ENCODE measurements around the gene SPEF1.
A peak's percentile ranks its signal among the peaks of the same experiment; 100 is the strongest.
"Not testable (repeated sequence)": the region's sequence is repeated elsewhere in the genome, so short reads cannot be mapped to it uniquely, and the experiment has no call there.

Gene SPEF1

DNA sequence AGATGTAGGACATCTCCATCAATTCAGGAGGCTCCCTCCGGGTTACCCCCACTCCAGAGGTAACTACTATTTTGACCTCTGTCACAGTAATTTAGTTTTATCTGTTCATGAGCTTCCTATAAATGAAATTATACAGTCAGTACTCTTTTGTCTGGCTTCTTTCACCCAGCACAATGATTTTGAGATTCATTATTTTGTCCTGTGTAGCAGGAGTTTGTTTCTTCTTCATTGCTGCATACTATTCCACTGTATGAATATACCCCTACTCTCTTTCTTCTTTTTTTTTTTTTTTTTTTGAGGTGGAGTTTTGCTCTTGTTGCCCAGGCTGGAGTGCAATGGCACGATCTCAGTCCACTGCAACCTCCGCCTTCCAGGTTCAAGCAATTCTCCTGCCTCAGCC is 27.3 kb upstream of the SPEF1 start:
- DNase-seq (ENCODE audit: low spot score): no peak

DNA sequence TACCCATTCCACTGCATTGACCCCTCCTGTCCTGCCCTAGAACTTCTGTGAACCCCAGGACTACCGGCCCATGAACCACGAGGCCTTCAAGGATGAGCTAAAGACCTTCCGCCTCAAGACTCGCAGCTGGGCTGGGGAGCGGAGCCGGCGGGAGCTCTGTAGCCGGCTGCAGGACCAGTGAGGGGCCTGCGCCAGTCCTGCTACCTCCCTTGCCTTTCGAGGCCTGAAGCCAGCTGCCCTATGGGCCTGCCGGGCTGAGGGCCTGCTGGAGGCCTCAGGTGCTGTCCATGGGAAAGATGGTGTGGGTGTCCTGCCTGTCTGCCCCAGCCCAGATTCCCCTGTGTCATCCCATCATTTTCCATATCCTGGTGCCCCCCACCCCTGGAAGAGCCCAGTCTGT is 23.5 kb upstream of the SPEF1 start:
- DNase-seq (ENCODE audit: low spot score): no peak

DNA sequence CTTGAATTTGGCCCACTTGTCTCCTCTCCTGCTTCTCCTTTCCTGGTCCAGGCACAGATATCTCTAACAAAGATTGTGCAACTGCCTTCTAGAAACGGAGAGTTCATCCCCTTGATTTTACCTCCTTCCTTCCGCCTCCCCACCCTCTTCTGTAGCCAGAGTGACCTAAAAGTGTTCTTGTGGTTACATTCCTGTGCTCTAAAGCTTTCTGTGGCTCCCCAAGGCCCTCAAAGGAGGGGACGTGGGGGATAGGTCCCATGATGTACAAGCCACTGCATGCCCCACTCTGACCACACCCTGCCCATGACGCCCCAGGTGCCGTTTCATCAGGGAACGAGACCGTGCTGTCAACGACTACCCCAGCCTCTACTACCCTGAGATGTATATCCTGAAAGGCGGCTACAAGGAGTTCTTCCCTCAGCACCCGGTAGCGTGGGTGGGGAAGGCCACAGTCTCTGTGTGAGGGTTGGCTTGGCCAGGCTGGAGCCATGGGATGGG is 23.1 kb upstream of the SPEF1 start:
- no peak for DNase-seq (ENCODE audit: low spot score)

DNA sequence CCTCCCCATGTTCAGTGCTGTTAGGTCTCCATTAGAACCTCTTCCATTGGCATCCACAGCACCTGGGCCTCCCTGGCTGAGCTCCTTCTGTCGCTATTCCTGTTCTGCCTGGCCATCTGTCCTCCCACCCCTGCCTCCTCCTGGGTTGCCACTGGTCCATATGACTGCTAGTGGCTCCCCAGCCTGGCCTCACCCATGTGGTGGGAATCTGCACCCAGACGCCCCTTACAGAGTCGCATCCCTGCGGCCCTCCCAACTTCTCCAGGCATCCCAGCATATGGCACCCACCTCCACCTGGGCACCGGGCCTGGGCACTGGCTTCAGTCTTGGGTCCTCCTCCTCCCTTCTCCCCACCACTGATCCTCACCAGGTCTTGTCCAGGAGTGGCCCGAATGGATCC is 22.6 kb upstream of the SPEF1 start:
- no peak for DNase-seq (ENCODE audit: low spot score)

DNA sequence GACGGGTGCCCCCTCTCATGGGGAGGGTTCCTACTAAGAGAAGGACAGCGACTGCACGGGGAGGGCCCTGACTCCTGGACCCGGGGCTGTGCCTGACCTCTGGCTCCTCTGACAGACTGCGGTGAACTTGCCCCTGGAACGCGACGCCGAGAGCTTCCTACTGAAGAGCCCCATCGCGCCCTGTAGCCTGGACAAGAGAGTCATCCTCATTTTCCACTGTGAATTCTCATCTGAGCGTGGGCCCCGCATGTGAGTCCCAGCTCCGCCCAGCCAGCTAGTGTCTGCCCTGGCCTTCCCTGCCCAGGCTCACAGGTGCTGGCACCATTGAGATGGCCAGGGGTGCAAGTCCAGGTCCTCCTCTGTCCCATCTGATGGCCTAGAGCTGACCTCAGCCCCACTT is 22.0 kb upstream of the SPEF1 start:
- no peak for DNase-seq (ENCODE audit: low spot score)

DNA sequence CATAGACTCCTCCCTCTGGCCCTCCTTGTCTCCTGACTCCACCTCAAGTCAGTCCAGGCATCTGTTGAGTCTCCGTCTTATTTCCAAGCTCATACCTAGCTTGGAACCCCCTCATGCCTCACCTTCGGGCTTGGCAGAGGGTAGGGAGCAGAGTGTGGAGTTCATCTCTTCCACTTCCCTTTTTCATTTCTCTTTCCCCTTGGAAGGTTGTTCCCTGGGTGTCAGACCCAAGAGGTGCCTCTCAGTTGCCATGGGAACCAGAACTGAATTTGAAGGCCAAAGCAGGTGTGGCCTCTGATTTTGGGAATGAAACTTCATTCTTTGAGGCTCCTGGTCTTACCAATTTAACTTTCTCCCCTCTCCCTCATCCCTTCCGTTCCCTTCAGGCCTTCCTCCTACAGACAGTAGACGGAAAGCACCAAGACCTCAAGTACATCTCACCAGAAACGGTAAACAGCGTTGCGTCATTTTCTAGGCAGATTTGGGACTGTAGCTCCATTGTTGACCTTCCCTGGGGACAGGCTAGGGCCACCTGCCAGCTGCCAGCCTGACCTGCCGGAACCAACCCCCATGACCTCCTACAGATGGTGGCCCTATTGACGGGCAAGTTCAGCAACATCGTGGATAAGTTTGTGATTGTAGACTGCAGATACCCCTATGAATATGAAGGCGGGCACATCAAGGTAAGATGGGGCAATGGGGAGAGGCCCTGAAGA is 21.4 kb upstream of the SPEF1 start:
- DNase-seq (ENCODE audit: low spot score): no peak

DNA sequence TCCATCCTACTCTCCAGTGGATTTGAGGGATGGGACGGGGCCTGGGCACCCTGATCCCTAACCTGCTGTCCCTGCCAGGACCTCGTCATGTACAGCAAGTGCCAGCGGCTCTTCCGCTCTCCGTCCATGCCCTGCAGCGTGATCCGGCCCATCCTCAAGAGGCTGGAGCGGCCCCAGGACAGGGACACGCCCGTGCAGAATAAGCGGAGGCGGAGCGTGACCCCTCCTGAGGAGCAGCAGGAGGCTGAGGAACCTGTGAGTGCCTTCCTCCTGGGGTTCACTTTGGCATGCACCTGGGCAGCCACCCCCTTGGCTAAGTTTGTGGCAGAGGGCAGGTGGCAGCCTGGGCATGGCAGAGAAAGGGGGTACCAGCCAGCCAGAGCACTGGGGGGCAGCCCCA is 20.6 kb upstream of the SPEF1 start:
- DNase-seq (ENCODE audit: low spot score): no peak

DNA sequence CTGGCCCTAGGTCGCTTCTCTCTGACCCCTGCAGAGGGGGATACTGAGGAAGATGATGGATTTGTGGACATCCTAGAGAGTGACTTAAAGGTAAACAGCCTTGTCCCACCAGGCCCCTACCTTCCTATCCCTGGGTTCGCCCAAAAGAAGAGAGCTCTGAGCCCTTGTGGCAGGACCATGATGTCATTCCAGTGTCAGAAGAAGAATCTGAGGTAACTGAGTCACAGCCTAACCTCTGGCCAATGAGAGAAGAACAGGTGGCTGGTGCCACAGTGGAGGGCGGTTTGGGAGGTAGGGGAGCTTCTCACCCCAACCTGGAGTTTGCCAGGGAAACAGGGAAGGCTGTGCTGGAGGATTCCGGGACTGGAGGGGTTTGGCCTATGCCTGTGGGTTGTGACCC is 20.1 kb upstream of the SPEF1 start:
- no peak for DNase-seq (ENCODE audit: low spot score)

DNA sequence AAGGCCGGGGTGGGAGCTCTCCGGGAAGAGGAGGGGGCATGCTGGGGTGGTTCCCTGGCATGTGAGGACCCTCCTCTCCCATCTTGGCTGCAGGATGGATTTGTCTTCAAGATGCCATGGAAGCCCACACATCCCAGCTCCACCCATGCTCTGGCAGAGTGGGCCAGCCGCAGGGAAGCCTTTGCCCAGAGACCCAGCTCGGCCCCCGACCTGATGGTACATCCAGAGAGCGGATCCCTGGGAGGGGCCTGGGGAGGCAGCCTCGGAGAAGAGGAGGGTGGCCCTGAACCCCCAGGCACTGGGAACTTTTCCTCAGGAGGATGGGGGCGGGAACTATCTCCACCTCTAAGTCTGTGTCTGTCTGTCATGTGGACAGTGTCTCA is 19.6 kb upstream of the SPEF1 start:
- DNase-seq (ENCODE audit: low spot score): no peak

DNA sequence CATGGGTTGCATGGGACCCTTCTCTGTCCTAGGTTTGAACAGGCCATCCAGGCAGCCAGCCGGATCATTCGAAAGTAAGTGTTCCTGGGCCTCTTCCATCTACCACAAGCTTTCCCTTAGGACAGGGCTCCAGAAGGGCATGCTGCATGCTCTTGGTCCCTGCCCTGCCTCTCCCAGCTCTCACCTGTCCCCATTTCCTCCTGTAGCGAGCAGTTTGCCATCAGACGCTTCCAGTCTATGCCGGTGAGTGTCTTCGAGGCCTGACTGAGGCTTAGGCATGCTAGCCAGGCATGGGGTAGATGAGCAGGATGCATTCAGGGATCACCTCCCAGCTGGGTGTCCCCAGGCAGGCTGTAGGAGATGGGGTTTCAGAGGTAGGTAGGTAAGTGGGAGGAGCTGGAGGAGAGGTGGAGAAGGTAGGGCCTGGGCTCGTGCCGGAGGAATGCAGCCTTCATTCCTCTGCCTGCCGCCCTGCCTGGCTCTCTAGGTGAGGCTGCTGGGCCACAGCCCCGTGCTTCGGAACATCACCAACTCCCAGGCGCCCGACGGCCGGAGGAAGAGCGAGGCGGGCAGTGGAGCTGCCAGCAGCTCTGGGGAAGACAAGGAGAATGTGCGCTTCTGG is 19.1 kb upstream of the SPEF1 start:
- DNase-seq (ENCODE audit: low spot score): no peak

DNA sequence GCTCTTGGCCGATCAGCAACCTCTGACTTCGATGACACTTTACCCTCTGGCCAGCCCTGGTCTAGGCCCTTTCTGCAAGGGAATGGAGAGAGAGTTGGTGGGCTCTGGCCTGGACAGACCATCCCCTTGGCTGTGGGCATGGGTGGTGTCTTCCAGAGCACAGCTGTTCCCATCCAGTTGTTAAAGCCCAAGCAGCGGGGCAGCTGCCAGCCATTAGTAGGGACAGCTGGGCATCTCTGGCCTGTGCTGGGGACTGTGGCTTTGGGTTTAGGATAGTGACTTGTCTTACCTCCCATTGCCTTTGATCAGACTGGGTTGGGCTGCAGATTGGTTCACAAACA is 17.6 kb upstream of the SPEF1 start:
- DNase-seq (ENCODE audit: low spot score): no peak

DNA sequence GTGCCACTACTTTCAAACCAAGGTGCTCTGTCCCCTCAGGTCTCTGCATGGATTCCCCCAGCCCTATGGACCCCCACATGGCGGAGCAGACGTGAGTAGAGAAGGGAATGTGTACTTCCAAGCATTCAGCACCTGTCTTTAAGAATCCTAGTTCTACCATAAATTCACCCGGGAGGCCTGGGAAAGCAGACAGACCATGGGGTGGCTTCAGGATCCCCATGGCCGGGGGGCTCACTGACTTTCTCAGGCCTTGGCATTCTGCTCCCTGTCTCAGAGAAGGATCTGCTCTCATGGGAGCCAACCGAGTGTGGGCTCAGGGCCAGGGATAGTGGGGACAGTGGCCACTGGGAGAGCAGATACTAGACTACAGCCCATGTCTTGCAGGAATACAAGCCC is 17.1 kb upstream of the SPEF1 start:
- no peak for DNase-seq (ENCODE audit: low spot score)

DNA sequence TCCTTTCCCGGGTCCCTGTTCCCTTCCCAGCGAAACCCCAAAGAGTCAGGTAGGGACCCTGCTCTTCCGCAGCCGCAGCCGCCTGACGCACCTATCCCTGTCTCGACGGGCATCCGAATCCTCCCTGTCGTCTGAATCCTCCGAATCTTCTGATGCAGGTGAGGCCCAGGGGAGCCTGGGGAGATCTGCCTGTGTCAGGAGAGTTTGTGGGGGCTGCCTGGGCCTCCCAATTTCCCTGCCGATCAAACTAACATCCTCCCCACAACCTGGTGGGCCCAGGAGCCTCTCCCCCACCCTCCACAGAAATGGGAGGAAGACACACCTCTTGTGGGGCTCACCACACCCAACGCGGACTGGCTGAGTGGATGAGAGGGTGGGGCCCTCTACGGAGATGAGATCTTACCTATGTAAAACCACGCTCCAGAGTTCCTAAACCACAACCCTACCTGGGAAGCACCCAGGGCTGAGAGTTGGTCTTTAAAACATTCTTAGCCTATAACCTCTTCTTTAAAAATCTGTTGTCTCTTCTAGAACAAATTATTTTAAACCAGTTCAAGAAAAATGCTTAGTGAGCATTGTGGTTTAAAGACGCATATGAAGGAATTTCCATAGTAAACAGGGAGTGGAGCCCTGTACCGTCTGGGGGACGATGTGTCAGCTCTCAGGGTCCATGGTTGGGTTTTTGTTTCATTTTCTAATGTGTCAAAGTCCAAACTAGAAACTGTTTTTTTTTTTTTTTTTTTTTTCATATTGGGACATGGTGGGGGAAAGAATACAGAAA is 16.5 kb upstream of the SPEF1 start:
- no peak for DNase-seq (ENCODE audit: low spot score)

DNA sequence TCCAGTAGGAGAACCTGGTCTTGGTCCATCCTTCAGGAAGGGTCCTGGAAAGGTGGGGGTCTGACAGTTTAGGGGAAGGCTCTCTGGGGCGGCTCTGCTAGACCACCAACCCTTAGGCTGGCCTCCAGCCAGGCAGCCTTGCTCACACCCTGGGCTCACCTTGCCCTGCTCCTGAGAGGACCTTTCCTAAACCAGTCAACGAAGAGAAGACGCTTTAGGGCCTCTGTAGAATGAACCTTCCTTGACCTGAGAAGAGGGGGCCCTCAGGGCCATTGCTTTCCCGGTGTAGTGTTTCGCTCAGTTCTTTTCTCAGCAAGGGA is 15.9 kb upstream of the SPEF1 start:
- DNase-seq (ENCODE audit: low spot score): no peak

DNA sequence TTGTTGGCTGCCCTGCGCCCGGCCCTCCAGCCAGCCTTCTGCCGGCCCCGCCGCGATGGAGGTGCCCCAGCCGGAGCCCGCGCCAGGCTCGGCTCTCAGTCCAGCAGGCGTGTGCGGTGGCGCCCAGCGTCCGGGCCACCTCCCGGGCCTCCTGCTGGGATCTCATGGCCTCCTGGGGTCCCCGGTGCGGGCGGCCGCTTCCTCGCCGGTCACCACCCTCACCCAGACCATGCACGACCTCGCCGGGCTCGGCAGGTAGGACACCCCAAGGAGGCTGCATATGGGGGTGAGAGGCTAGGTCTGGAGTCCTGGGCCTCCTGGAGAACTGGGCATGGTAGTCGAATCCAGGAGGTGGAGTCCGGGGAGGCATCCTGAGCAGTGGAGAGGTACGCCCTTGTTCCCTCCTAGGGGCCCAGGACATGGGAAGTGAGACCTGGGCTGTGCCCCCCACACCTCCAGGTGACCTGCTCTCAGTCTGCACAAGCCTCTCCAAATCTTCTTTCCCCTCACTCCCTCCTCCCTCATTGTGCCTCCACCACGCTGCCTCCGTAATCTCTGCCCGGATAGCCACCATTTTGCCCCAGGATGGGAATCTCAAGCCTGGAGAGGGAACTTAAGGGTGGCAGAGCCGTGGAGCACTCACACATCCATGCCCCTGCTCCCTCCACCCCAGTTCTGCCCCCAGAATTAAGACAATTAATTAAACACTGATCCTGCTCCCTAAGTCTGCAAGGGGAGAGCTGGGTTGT is 15.4 kb upstream of the SPEF1 start:
- no peak for DNase-seq (ENCODE audit: low spot score)

DNA sequence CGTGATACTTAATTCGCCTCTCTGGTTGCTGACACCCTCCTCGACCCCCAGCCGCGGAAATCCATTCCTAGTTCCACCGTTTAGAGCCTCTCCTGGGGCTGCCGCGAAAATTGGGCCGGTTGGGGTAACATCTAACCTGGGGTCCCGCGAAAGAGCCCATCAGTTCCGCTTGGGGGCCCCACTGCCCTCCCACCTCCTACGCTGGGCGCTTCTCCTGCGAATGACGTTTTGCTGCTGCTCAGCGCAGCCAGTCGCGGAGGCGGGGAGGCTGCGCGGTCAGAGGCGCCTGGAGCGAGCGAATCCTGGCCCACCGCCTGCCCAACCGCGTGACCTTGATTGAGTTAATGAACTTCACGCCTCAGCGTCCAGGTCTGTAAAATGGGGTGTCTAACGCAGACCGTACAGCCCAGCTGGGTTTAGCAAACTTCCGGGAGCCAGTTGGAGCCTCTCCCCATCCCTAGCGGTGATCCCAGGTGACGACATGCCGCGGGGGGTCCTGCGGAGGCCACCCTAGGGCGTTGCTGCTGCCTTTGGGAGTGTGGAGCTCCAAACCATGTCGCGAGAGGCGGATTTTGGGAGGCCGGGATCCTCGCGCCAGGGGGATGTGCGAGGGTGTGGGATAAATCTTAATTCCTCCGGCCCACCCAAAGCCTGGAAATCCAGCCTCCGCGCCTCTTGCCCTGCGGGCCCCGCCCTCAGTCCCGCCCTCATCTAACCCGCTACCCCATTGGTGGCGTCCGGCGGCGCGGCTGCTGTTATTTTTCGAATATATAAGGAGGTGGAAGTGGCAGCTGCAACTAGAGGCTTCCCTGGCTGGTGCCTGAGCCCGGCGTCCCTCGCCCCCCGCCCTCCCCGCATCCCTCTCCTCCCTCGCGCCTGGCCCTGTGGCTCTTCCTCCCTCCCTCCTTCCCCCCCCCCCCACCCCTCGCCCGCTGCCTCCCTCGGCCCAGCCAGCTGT is 14.5 kb upstream of the SPEF1 start, which contains the start of gene CDC25B:
Gene CDC25B (plus strand): TSS at position 800 of the 958 bp plus-strand sequence. CDS start 222 bp downstream, outside the sequence.
- peak; percentile 95 for DNase-seq (ENCODE audit: low spot score)

DNA sequence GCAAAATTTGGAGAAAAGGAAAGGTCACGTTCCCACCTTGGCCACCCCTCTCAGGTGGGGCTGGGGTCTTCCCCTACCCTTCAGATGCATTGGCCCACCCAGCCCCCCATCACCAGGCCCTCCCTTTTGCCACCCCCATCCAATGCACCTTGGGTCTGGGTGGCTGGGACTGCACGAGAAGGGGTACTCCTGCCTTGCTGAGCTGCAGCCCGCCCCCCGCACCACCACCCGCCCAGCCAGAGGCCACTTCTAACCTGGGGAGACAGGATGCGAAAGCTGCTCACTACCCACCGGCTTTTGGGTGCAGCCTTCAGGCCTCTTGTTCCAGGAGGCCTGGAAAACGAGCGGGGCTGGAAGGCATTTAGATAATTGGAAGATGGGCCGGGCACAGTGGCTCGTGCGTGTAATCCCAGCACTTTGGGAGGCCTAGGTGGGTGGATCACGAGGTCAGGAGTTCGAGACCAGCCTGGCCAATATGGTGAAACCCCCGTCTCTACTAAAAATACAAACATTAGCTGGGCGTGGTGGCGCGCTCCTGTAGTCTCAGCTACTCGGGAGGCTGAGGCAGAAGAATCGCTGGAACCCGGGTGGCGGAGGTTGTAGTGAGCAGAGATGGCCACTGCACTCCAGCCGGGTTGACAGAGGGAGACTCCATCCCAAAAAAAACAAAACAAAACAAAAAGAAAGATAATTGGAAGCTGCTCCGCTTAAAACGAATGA is 13.6 kb upstream of the SPEF1 start:
- no peak for DNase-seq (ENCODE audit: low spot score)

DNA sequence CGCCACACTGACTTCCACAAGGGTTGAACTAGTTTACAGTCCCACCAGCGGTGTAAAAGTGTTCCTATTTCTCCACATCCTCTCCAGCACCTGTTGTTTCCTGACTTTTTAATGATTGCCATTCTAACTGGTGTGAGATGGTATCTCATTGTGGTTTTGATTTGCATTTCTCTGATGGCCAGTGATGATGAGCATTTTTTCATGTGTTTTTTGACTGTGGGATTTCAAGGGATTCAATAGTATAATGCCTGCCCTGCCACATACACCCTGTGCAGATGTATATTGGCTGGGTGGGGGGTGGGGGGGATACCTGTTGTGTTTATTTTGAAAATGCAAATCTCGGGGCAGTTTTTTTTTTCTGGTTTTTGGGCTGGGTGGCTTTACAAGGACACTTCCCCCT is 12.9 kb upstream of the SPEF1 start:
- DNase-seq (ENCODE audit: low spot score): not testable (repeated sequence)

DNA sequence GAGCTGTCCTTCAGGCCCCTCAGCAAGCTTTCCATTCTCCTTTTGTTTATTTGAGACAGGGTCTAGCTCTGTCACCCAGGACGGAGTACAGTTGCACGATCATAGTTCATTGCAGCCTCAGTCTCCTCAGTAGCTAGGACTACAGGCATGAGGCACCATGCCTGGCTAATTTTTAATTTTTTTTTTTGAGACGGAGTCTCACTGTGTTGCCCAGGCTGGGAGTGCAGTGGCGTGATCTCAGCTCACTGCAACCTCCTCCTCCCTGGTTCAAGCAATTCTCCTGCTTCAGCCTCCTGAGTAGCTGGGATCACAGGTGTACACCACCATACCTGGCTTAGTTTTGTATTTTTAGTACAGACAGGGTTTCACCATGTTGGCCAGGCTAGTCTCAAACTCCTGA is 8.0 kb upstream of the SPEF1 start:
- DNase-seq (ENCODE audit: low spot score): not testable (repeated sequence)

DNA sequence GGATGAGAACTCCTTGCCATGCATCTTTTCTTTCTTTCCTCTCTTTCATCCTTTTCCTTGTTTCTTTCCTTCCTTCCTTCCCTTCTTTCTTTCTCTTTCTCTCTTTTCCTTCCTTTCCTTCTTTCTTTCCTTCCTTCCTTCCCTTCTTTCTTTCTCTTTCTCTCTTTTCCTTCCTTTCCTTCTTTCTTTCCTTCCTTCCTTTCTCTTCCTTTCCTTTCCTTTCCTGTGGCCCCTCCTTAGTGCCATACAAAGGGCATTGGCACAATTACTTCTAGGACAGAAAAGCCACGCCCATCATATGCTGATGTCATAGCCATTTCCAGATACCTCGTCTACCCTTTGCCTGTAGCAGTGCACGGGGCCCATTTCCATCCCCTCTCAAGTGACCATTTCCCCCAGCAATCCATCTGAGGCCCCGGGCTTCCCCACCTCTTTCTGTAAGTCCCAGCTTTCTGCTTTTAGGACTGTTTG is 7.5 kb upstream of the SPEF1 start:
- DNase-seq (ENCODE audit: low spot score): no peak
